Fibroblast of skin of right biceps (primary cell): ENCODE data around the gene TLR9.
"Not testable (repeated sequence)": the region's sequence is repeated elsewhere in the genome, so short reads cannot be mapped to it uniquely, and the experiment has no call there.

Experiments used
- DNase-seq: peaks from one replicate; pipeline ENCODE4 v3.0.0-alpha.2; 2013

TLR9 gene

DNA sequence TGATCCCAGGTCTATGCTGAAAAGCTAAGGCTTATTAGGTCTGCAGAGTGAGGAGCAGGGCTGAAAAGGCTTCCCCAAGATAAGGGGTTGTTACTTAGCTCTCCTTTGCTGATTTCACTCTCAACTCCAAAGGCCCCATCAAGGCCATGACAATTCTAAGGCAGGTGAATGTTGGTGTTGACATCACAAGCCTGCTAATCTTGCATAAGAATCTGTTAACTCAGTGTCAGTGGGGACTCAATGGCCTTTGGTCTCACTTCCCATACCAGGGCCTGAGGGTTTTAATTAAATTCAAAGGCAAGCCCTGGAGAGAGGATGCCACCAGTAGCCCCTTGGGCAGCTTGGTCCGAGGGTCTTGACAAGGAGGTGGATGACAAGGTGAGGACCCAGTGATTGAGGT lies 36.9 kb downstream of the TLR9 start:
- DNase-seq: no peak

DNA sequence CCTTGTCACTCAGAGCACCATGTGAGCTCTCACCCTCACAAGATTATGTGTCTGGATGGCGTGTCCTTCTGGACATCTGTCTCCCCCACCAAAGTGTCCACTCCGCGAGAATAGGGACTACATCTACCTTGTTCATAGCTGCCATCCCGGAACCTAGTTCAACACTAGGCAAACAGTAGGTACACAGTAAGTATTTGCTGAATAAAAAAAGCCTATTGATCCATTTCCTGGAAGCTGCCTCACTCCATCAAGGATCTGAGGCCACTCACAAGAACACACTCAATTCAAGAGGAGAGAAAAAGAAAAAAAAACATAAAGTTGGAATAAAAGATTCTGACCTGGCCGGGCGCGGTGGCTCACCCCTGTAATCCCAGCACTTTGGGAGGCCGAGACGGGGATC lies 38.7 kb downstream of the TLR9 start:
- DNase-seq: no peak

DNA sequence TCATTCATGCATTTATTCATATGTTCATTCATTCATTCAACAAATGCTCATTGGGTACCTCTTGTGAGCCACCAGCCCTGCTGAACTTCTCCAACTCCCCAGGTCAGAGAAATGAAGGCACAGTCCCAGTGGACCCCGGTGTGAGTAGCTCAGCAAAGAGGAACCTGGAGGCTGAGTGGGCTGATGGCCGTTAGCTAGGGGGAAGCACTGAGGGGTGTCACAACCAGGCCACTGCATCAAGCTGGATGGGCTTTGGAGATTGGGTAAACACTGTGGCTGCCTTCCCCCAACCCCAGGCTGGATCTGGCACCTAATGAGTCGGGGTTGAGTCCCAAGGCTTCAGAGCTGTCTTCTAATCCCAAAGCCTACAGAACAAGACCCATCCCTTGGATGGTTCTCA lies 39.6 kb downstream of the TLR9 start:
- no peak for DNase-seq

DNA sequence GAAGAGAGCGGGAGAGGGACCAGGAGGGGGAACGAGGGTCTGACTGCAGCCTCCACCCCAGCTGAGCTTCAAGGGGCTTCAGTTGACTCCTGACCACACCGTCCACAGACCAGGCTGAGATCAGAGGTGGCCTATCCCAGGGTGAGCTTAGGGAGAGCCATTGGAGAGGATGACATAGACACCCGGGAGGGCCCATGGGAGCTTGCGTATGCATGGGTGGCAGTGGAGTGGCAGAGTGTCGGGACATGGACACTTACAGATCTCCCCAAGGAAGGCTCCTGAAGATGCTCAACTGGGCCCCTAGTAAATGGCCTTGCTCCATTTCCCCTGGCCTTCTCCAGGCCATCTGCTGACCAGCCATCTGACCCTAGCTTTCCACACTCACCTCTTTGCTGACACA lies 40.1 kb downstream of the TLR9 start:
- no peak for DNase-seq

DNA sequence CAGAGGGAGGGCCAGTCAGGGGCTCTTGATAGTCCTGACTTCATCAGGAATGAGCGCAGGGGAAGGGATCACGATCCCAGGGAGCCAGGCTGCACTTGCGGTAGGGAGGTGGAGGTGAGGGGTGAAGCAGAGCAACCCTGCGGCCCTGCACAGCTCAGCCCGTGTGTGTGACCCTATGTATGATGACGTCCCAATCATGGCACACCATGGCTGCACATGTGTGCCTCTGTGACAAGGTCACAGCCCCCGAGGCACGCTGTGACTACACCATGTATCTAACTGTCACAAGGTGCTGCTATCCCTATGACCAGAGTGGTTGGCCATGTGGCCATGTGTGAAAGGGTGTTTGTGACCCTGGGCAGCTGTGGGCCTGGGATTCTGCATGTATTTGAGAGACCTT lies 40.8 kb downstream of the TLR9 start:
- no peak for DNase-seq

DNA sequence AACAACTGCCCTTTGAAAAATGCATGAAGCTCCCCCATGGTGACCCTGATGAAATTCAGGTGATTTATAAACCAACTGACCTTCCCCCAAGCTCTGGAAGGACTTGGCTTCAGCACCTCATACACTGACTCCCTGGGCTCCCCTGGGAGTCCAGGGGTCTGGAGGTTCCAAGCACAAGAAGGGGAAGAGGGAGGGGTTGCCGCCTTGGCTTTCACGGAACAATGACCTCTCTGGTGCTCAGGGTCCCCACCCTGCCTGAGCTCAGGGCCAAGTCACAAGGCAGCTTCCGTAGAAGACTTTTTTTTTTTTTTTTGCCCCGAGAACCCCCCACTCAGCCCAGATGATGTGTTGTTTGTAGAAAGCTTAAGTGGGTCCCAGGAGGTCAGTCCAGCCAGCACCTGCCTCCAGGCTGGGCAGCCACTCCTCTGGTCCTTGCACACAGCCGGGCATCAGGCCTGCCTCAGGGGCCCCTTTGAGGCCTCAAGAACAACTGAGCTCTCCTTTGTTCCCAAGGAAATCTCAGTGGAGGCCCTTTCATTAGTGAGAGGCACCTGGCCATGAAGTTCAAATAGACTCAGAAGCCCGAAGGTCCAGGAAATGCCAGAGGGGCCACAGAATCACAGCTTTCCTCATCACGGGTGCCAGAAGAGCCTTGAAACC lies 41.5 kb downstream of the TLR9 start:
- no peak for DNase-seq

DNA sequence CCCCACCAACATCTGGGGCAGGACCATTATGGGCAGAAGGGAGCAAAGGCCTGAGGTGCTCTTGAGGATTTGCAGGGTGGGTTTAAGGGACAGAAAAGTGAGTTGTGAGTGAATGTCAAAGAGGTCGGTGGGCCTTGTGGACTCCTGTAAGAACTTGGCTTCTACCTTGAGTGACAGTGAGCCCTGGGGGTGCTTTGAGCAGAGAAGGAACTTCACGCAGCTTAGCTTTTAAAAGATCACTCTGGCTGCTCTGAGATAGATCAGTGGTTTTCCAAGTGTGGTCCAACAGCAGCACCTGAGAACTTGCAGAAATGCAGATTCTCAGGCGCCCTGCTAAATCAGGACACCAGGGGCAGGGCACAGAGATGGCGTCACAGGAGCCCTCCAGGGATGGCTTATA lies 42.8 kb downstream of the TLR9 start:
- no peak for DNase-seq

DNA sequence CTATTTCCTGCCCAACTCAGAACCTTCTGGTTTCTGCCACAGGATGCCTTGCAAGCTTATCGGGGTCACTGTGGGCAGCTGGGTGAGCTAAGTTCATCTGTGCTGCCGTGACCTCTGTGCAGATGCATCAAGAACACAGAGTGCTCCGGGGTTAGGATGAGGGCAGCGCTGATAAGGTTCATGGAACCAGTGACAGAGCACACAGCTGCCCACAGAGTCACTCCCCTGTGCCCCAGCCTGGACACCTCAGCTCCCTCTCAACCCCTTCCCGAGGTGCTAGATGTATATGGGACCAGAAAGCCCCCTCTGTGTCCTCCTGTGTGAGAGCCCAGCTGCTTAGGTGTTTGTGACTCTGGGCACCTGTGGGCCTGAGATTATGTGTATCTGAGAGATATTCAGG lies 43.2 kb downstream of the TLR9 start:
- no peak for DNase-seq

DNA sequence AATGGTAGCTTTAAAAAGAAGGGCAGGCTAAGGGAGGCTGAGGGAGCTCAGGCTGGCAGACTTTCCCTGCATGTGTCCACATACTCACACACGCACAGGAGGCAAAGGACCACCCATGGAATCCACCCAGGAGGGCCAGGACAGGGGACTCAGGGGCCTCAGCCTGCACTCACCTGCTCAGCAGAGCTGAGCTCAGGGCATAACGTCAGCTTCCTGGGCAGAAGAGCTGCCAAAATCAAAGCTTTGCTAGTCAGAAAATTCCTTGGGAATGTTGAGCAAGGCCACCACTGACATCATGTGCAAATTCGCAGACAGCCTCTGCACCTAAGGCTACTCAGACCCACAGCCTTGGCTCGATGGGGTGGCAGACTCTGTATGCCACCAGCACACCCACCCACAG lies 43.9 kb downstream of the TLR9 start:
- peak; percentile 29 for DNase-seq

DNA sequence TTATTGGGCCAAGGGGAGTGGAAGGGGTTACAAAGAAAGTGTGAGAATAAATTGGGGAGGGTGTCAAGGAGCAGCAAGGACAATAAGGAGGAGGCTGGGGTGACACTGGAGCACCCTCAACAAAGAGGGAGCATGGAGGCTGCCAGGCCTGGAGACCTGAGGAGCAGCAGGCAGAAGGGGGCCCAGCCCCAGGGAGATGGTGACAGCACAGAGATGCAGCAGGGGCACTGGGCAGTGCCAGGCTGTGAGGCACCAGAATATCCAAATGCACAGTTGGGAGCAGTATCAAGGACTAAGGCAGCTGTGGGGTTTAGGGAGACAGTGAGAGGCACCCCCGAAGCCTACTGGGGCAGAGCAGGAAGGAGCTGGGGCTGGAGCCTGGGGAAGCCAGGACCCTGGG lies 46.9 kb downstream of the TLR9 start:
- no peak for DNase-seq

DNA sequence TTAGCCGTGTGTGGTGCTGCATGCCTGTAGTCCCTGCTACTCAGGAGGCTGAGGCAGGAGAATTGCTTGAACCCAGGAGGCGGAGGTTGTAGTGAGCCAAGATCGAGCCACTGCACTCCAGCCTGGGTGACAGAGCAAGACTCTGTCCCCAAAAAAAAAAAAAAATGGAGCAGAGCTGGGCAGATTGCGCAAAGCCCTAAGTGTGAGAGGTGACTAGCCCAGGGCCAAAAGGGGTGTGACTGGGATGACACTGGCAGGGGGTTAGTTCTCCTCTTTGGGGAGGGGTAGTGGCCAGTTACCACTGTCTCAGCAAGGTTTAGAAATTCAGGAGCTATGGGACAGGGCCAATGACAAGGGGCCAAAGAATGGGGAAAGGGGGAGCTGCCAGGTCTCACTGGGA lies 47.3 kb downstream of the TLR9 start:
- DNase-seq: not testable (repeated sequence)

DNA sequence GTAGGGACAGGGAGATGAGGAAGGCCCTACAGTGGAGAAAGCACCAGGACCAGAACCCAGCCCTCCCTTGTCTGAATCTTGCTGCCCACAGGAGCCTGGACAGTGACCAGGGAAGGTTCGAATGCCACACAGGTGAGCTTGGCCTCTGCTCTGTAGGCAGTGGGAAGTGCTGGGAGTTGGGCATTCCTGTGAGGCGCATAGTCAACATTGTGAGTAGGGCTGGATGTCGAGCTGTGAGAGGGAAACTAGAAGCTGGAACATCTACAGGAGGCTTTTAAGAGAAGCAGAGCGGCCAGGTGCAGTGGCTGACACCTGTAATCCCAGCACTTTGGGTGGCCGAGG lies 47.8 kb downstream of the TLR9 start:
- no peak for DNase-seq

DNA sequence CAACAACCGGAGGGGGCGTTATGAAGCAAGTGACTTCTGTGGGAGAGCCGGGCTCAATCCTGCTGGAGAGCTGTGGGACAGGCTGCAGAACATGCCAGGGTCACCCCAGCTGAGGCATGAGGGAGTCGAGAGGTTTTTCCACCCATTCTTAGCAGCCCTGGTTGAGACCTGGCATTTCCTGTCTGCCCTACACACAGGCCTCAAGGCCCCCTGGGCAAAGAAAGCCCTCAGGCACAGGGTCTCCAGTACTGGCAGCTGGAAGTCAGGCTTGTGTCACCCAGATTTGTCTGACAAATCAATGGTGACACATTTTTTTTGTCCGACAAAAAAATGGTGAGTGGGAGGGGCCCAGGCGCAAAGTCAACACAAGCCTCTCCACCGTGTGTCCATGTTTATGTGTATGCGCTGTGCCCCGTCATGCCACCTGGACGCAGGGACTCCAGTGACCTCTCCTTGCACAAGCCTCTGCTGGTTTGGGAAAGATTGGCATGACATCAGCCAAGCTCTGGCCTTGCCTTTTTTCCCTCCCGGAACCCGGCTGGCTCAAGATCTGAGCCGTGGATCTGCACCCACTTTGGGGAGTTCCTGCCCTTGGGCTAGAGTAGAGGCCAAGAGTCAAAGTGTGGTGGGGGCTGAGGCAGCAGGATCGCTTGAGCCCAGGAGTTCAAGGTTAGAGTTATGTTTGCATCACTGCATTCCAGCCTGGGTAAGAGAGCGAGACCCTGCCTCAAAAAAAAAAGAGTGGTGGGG lies 48.3 kb downstream of the TLR9 start:
- DNase-seq: no peak

DNA sequence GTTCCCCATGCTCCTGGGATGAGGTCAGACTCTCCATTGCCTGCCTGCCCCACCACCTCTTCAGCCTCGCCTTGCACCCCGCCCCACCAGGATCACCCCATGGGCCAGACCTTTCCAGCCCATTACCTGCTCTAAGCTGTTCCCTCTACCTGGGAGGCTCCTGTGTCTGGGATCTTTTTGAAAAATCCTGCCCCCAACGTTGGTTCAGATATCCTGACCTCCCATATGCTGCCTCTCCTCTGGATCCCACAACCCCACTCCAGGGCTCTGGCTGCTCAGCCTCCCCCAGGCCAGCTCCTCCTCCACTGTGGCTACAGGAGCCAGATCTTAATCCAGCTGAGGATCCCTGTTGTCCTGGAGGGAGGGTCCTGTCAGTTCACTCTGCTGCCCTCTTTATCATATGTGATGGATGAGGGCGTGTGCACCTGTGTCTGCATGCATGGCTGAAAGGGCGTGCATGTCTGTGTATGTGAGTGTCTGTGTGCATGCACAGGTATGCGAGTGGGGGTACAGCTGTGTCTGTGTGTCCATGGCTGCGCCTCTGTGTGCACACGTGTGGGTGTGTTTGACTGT lies 49.2 kb downstream of the TLR9 start:
- no peak for DNase-seq

DNA sequence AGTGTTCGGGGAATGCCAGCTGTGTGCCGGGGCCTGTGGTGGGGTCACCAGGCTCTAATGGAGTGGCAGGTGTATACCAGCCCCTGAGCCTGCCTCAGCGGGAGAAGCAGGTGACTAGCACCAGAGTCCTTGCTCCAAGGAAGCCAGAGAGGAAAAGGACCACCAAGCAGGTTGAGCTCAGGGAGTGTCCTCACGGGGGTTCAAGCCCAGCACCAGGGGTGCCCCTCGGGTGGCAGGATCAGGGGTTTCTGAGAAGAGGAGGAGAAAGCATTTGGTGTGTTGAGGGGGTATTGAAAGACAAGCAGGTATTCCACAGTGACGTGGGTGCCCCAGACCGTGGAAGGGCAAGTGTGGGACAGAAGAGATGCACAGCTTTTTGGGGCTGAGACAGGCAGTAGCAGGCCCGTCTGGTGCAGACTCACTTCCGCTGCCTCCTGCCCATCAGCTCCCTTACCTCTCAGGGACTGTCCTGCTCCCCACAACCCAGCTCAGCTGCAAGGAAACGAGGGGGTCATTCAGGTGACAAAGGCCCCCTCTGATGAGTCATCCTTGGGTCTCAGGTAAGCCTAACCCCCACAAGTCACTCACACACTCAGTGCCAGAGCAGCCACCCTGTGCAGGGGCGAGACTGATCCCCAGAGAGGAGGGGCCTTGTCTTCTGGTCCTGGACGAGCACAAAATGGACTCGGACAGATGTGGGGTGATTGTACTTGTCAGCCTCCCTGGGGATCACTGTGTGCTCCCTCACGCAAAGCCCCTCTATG lies 49.8 kb downstream of the TLR9 start:
- DNase-seq: no peak

DNA sequence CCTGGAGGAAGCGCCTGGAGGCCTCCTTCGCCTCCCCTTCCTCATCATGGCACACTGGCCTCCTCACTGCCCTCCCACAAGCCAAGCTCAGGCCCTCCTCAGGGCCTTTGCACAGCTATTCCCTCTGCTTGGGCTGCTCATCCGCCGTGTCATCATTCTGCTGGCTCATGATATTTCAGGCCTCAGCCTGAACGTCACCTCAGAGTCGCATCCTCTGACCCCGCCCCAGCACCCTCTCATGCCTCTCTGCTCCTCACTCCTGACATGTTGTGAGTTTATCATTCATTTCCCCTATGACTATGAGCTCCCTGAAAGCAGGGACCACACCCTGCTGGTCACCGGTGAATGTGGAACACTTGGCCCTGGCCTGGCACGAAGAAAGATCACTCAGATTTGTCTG lies 50.5 kb downstream of the TLR9 start:
- no peak for DNase-seq

DNA sequence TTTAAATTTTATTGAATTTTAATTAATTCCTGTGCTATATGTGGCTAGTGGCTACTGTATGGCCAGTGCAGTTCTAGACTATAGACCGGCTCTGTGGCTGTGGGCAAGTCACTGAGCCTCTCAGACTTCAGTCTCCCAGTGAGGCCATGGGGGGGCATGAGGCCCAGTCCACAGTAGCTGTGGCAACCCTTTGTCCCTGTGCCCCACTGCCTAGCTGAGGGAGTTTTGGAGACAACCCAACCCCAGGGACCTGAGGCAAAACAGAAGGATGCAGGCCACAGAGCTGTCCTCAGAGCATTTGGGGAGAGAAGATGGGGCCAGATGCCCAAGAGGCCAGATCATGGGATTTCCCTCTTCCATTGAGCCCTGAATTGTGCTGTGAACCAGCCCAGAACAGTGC lies 52.3 kb downstream of the TLR9 start:
- no peak for DNase-seq

DNA sequence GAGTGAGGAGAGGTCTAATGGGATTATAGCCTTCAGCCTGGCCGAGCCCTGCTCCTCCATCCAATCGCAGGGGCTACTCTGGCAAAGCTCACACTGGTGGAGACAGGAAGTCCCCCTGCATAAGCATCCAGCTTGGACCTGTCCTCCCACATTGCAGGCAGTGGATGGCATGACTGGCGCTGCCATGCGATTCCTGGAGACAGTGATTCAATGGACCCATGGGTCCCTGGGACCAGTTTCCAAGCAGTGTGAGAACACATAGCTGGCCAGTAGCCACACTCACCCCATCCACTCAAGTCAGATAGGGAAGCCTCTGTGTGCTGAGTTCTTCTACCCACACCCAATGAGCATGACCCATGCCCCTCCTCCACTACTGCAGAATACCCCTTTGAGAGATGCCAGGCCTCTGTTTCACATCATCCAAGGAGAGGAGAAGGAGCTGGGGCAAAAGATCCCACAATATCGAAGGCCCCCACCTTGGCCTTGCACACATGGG lies 53.1 kb downstream of the TLR9 start:
- no peak for DNase-seq

DNA sequence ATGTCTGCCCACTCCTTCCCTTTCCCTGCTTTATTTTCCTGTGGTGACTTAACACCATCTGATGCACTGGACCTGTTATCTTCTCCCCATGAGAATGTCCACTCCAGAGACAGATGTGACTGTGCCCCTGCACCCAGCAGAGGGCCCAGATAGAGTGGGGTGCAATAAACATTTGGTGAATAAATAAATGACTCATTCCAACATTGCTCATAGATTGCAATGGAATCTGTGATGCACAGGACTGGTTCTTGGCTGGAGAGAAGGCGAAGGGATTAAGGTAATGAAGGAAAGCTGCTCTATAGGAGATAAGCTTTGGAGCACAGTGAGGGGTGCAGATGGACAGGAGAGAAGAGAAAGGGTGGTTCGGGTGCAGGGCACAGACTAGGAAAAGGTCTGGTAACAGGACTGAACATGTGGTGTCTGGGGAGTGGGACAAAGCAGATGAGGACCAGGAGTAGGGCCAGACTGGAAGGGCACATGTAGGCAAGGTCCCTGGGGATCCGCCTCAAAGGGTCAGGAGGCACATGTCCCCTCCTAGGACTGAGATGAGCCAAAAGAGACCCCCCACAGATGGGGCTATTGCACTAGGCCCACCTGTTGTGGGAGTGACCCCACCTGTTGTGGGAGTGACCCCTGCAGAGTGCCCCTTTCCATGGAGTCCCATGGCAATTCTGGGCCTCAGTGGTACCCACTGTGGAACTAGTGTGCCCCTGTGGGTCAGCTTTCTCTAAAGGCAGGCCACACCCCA lies 53.8 kb downstream of the TLR9 start:
- DNase-seq: peak; percentile 26
